WTC11 (cell line): ENCODE measurements around the gene MAP7. TPM values are rescaled to one million over a fixed set of nuclear protein-coding genes. Genes with fewer than 3 reads are reported as not detected.

Experiments used
- ATAC-seq: fragments of 200-7000 bp; cut with Tn5 transposase; 2 replicates; pipeline ENCODE4 v1.10.0; 2021; ENCODE audit warnings: mild to moderate bottlenecking, moderate library complexity
- CTCF ChIA-PET: fragments of 300-600 bp; sonication (Branson Sonifier 250); formaldehyde crosslinking; loops from one replicate; lab custom pipeline; 2021; ENCODE audit warnings: antibody characterized with exemption; lab: Charles Lee
- POLR2A ChIA-PET: fragments of 350-600 bp; sonication (Branson Sonifier 250); formaldehyde crosslinking; loops from one replicate; lab custom pipeline; 2021; ENCODE audit warnings: antibody characterized with exemption; lab: Charles Lee
- DNase-seq: peaks from one replicate; pipeline ENCODE4 v3.0.0; 2021; ENCODE audit warnings: low spot score
- H3K27ac Mint-ChIP-seq: 2 replicates; pipeline ENCODE4 v1.8.0; 2021; ENCODE audit warnings: mixed read lengths
- H3K27me3 Mint-ChIP-seq: 2 replicates; pipeline ENCODE4 v1.8.0; 2021; ENCODE audit warnings: low read depth, mild to moderate bottlenecking, moderate library complexity, mixed read lengths
- H3K36me3 Mint-ChIP-seq: 2 replicates; pipeline ENCODE4 v1.8.0; 2021; ENCODE audit warnings: mixed read lengths
- H3K4me1 Mint-ChIP-seq: 2 replicates; pipeline ENCODE4 v1.8.0; 2022; ENCODE audit warnings: mixed read lengths
- H3K4me3 Mint-ChIP-seq: 2 replicates; pipeline ENCODE4 v1.8.0; 2021; ENCODE audit warnings: mild to moderate bottlenecking, moderate library complexity, mixed read lengths
- H3K9me3 Mint-ChIP-seq: 2 replicates; pipeline ENCODE4 v1.8.0; 2021; ENCODE audit warnings: mixed read lengths
- ATF2 ChIP-seq: sonication (generic); formaldehyde crosslinking; IDR thresholded peaks from 2 replicates; pipeline ENCODE4 v1.8.1; 2022; ENCODE audit warnings: low read depth, missing genetic modification reagents, borderline replicate concordance
- ATF6 ChIP-seq: sonication (generic); formaldehyde crosslinking; IDR thresholded peaks from 2 replicates; pipeline ENCODE4 v1.8.1; 2023; ENCODE audit warnings: mild to moderate bottlenecking, missing genetic modification reagents
- CBFB ChIP-seq: sonication (generic); formaldehyde crosslinking; IDR thresholded peaks from 2 replicates; pipeline ENCODE4 v1.8.1; 2022; ENCODE audit warnings: mild to moderate bottlenecking, low read depth, missing genetic modification reagents
- ETV6 ChIP-seq: sonication (generic); formaldehyde crosslinking; IDR thresholded peaks from 2 replicates; pipeline ENCODE4 v1.8.1; 2022; ENCODE audit warnings: mild to moderate bottlenecking, missing genetic modification reagents
- FOXP4 ChIP-seq: sonication (generic); formaldehyde crosslinking; IDR thresholded peaks from 2 replicates; pipeline ENCODE4 v1.8.0; 2022; ENCODE audit warnings: mild to moderate bottlenecking, missing genetic modification reagents
- GABPB1 ChIP-seq: sonication (generic); formaldehyde crosslinking; IDR thresholded peaks from 2 replicates; pipeline ENCODE4 v1.8.1; 2023; ENCODE audit warnings: mild to moderate bottlenecking, missing genetic modification reagents
- HMGXB4 ChIP-seq: sonication (generic); formaldehyde crosslinking; IDR thresholded peaks from 2 replicates; pipeline ENCODE4 v1.8.1; 2023; ENCODE audit warnings: mild to moderate bottlenecking, moderate library complexity, missing genetic modification reagents
- MAX ChIP-seq: sonication (generic); formaldehyde crosslinking; IDR thresholded peaks from 2 replicates; pipeline ENCODE4 v1.8.0; 2022; ENCODE audit warnings: mild to moderate bottlenecking, missing genetic modification reagents
- MXD4 ChIP-seq: fragments of 250-450 bp; sonication (Bioruptor Pico); IDR thresholded peaks from 2 replicates; pipeline ENCODE4 v1.8.0; 2021; ENCODE audit warnings: mild to moderate bottlenecking, moderate library complexity, borderline replicate concordance
- NR2C2 ChIP-seq: sonication (generic); formaldehyde crosslinking; IDR thresholded peaks from 2 replicates; pipeline ENCODE4 v1.8.0; 2022; ENCODE audit warnings: mild to moderate bottlenecking, missing genetic modification reagents
- PRDM15 ChIP-seq: sonication (generic); formaldehyde crosslinking; IDR thresholded peaks from 2 replicates; pipeline ENCODE4 v1.8.0; 2022; ENCODE audit warnings: missing genetic modification reagents
- RELA ChIP-seq: sonication (generic); formaldehyde crosslinking; IDR thresholded peaks from 2 replicates; pipeline ENCODE4 v1.8.1; 2022; ENCODE audit warnings: missing genetic modification reagents, mild to moderate bottlenecking, borderline replicate concordance
- SMAD4 ChIP-seq: sonication (generic); formaldehyde crosslinking; IDR thresholded peaks from 2 replicates; pipeline ENCODE4 v1.8.0; 2022; ENCODE audit warnings: mild to moderate bottlenecking, missing genetic modification reagents
- TEAD1 ChIP-seq: sonication (generic); formaldehyde crosslinking; IDR thresholded peaks from 2 replicates; pipeline ENCODE4 v1.8.0; 2022; ENCODE audit warnings: mild to moderate bottlenecking, missing genetic modification reagents
- ZBTB43 ChIP-seq: sonication (generic); formaldehyde crosslinking; IDR thresholded peaks from 2 replicates; pipeline ENCODE4 v1.8.1; 2023; ENCODE audit warnings: mild to moderate bottlenecking, missing genetic modification reagents
- ZMAT4 ChIP-seq: fragments of 250-450 bp; sonication (Bioruptor Pico); IDR thresholded peaks from 2 replicates; pipeline ENCODE4 v1.9.0; 2021; ENCODE audit warnings: mild to moderate bottlenecking
- ZNF263 ChIP-seq: sonication (generic); formaldehyde crosslinking; IDR thresholded peaks from 2 replicates; pipeline ENCODE4 v1.8.1; 2022; ENCODE audit warnings: low read depth, mild to moderate bottlenecking, moderate library complexity, missing genetic modification reagents
- ZNF281 ChIP-seq: sonication (generic); formaldehyde crosslinking; IDR thresholded peaks from 2 replicates; pipeline ENCODE4 v1.8.0; 2023; ENCODE audit warnings: mild to moderate bottlenecking, missing genetic modification reagents
- total RNA-seq: library from RNA; stranded (reverse); gene quantifications from 3 replicates; pipeline ENCODE4 v1.2.3, GENCODE V29; 2021

Gene MAP7
- total RNA-seq, 1 experiment from 2014 or later = 56.6 TPM

GRCh38 chr6:136303516-136303915 lies 246.7 kb downstream of the MAP7 start:
- DNase-seq (no peak), ATAC-seq (no peak)
- H3K36me3 Mint-ChIP-seq = no peaks in the 10 kb centered on the region
- POLR2A ChIA-PET = no interaction called here
- H3K4me1 Mint-ChIP-seq = peaks cover 3% of the 10 kb centered on the region; the same call in 1 of the 2 replicates
- peaks cover 9% of the 10 kb centered on the region; the same call in 1 of the 2 replicates for H3K9me3 Mint-ChIP-seq
- H3K27me3 Mint-ChIP-seq = no peaks in the 10 kb centered on the region
- no peak overlapping the region for H3K27ac Mint-ChIP-seq
- no peak for TF ChIP-seq SMAD4 (CRISPR knock-in tag)
- TF ChIP-seq MAX (CRISPR knock-in tag) = no peak
- TF ChIP-seq HMGXB4 (CRISPR knock-in tag) = no peak
- no peak for TF ChIP-seq NR2C2 (CRISPR knock-in tag)
- no peak for TF ChIP-seq ZBTB43
- TF ChIP-seq ZNF263 (CRISPR knock-in tag) = no peak
- TF ChIP-seq MXD4 (CRISPR knock-in tag) = no peak
- no peak for TF ChIP-seq GABPB1 (CRISPR knock-in tag)
- TF ChIP-seq CBFB = no peak
- no peak for TF ChIP-seq ZNF281
- no peak for TF ChIP-seq FOXP4 (CRISPR knock-in tag)
- no peak for TF ChIP-seq TEAD1 (CRISPR knock-in tag)
- TF ChIP-seq PRDM15 = no peak
- TF ChIP-seq ATF6 = no peak
- no peak for TF ChIP-seq ATF2 (CRISPR knock-in tag)
- no peak for TF ChIP-seq ZMAT4 (CRISPR knock-in tag)
- no peak for TF ChIP-seq RELA (CRISPR knock-in tag)
- no peak for TF ChIP-seq ETV6 (CRISPR knock-in tag)
- H3K4me3 Mint-ChIP-seq = no peak overlapping the region
- CTCF ChIA-PET = interaction anchor here (1.0 kb wide), 1 partner anchor 14 kb away, joined by 3 read pairs; no protein-coding TSS in a partner anchor
